ENCODE measurements around the gene B4GALT2.

DNA sequence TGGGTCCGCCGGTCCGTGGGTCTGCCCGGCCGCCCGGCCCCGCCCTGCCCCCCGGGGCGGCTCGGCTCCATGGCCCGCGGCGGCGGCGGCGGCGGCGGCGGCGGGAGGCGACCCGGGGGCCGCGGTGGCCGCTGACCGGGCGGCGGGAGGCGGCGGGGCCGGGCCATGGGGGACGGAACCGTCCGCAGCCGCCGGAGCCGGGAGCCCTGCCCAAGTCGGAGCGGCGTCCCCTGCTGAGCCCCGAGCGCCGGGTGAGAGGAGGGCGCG lies 184 bp downstream of the B4GALT2 start:
- TF ChIP-seq SUZ12 (IDR thresholded peaks at IDR 0.05; ENCODE audit: extremely low read depth, insufficient read depth, insufficient read length) (no peak), ZNF274 (IDR thresholded peaks at IDR 0.05; ENCODE audit: low read depth, low read length) (no peak), YY1 (IDR thresholded peaks at IDR 0.05; ENCODE audit: insufficient read depth, insufficient read length) (no peak)

Measured in NT2/D1 (cell line).